ENCODE results near the gene PADI1. TPM values are rescaled to one million over a fixed set of nuclear protein-coding genes. Genes with fewer than 3 reads are reported as not detected.

Gene PADI1
- total RNA-seq, 4 donors from 2014 or later = 3.2 to 24.2 (median 6.6) TPM

DNA sequence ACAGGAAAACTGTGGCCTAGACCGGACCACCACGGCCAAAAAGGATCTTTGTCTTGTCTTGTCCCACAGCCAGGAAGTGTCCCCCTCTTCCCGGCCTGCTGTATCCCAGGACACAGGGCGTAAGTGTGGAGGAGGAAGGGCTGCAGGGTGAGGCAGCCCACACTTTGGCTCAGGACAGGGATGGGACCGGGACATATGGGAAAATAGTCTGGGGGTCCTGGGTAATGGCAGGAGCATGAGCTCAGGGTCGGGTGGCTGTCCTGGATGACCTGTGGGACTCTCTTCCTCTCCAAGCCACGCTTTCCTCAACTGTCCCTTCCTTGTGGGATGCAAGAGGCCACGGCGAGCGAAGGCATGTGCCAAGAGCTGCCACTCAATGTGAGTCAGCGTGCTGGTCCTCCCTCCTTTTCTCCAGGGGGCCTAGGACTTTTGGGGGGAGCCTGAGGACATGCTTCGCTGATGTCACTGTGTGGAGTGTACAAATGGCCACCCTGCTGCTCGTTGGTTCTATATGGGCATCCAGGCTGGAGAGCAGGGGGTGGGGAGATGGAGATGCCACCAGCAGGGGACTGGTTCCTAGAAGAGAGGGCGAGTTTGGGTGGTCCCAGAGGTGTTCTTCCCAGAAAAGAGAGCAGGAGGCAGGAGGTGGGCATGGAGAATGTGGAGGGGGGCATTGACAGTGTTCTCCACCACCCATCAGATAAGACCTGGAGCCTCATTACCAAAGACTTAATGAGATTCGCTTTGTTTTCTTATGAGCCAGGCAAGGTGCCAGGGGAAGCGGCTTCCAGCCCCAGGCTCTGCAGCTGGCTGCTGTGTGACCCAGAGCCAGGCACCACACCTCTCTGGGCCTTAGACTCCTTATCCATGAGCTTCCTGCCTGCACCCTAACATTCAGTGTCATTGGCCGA is 11.5 kb upstream of the PADI1 start:
- DNase-seq (ENCODE audit: low spot score in 2 of 2) = peak in 1 of 2 donors; percentile 71
- intact Hi-C loops (cut with DNase I; ENCODE audit: low total_unique reads) = no loop called here
- TF ChIP-seq POLR2A (IDR thresholded peaks at IDR 0.05) (no peak), CTCF (IDR thresholded peaks at IDR 0.05) (no peak)
- WGBS, 2 donors = 58 to 60% methylated on average over 17 of the region's 17 CpGs
- no peak overlapping the region for H3K4me3 ChIP-seq (ENCODE audit: low read depth, poor library complexity, severe bottlenecking)

- intact Hi-C loops (cut with DNase I; ENCODE audit: low total_unique reads) = no loop called here
- WGBS, 2 donors = 43 to 44% methylated on average over 3 of the region's 3 CpGs
- DNase-seq (ENCODE audit: low spot score in 2 of 2) = peak in 1 of 2 donors; percentile 83
- H3K4me3 ChIP-seq (ENCODE audit: low read depth, poor library complexity, severe bottlenecking) = no peak overlapping the region
- TF ChIP-seq CTCF (IDR thresholded peaks at IDR 0.05) = no peak
- TF ChIP-seq POLR2A (IDR thresholded peaks at IDR 0.05) = no peak
These were observed 10.8 kb upstream of the PADI1 start for GRCh38 chr1:17194133-17194475.

GRCh38 chr1:17194615-17195528 is 10.1 kb upstream of the PADI1 start:
- 73 to 79% methylated on average over 8 of the region's 8 CpGs for WGBS, 2 donors
- intact Hi-C loops (cut with DNase I; ENCODE audit: low total_unique reads) = no loop called here
- DNase-seq (ENCODE audit: low spot score in 2 of 2) = peak in 1 of 2 donors; percentile 62
- no peak overlapping the region for H3K4me3 ChIP-seq (ENCODE audit: low read depth, poor library complexity, severe bottlenecking)
- TF ChIP-seq POLR2A (IDR thresholded peaks at IDR 0.05) (no peak), CTCF (IDR thresholded peaks at IDR 0.05) (no peak)

DNA sequence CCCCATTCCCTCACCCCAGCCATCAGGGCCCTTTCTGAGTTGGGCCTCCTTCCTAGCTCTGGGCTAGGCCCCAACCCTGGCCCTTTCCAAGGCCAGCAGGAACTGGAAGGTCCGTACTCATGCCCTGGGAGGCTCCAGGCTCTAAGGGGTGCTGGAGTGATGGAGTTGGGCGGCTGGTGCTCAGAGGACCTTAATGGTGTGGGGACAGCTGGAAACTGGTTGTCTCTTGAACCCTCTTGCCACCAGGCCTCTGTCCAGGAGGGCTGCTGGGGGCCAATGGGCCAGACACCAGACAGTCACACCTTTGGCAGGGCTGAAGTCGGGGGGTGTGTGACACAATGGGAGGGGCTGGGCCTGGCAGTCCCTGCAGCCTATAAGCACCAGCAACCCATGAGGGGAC is 9.2 kb upstream of the PADI1 start:
- WGBS, 2 donors = 90% methylated on average over 3 of the region's 3 CpGs
- H3K4me3 ChIP-seq (ENCODE audit: low read depth, poor library complexity, severe bottlenecking) = no peak overlapping the region
- intact Hi-C loops (cut with DNase I; ENCODE audit: low total_unique reads) = no loop called here
- TF ChIP-seq CTCF (IDR thresholded peaks at IDR 0.05) (no peak), POLR2A (IDR thresholded peaks at IDR 0.05) (no peak)
- DNase-seq (ENCODE audit: low spot score in 2 of 2) = peak in 1 of 2 donors; percentile 81

DNA sequence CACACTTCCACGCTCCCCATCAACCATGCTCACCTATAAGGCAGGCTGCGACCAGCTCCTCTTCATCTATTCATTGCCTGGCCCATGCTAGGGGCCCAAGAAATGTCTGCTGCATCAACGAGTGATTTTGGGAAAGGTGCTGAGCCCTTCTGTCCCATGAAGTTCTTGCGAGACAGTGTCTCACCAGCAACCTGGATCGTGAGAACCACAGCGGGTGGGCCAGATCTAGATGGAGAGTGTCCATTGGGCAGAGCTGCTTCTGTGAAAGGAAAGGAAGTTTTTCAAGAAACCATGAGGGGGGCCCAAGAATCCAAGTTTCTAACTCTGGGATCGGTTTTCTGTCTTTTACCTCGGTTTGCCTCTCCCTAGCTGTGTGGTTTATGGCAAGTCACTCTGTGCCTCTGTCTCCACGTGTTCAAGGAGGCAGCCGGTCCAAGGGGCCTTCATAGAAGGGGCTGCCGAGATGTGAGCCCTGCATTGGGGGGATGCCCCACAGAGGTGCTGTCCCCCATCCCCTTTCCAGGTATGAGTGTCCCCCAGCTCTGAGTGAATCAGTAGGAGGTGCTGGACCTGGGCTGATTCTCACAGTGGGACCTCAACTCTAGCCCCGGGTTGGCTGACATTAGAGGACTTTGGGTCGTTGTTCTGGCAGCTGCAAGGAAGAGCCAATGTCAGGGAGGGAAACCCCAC is 8.3 kb upstream of the PADI1 start:
- TF ChIP-seq POLR2A (IDR thresholded peaks at IDR 0.05) (no peak), CTCF (IDR thresholded peaks at IDR 0.05) (no peak)
- 85 to 87% methylated on average over 13 of the region's 13 CpGs for WGBS, 2 donors
- intact Hi-C loops (cut with DNase I; ENCODE audit: low total_unique reads) = no loop called here
- DNase-seq (ENCODE audit: low spot score in 2 of 2) = peak in 1 of 2 donors; percentile 48
- no peak overlapping the region for H3K4me3 ChIP-seq (ENCODE audit: low read depth, poor library complexity, severe bottlenecking)
